GM19372 (cell line): ENCODE data around the gene WDR4.
"Not testable (repeated sequence)": the region's sequence is repeated elsewhere in the genome, so short reads cannot be mapped to it uniquely, and the experiment has no call there.

Experiments used
- ATAC-seq: cut with Tn5 transposase; IDR thresholded peaks from one replicate; pipeline ENCODE4 v1.9.1; 2021; ENCODE audit warnings: mild to moderate bottlenecking, low read depth, moderate library complexity; ENCODE audit not compliant: unreplicated experiment

The WDR4 gene

DNA sequence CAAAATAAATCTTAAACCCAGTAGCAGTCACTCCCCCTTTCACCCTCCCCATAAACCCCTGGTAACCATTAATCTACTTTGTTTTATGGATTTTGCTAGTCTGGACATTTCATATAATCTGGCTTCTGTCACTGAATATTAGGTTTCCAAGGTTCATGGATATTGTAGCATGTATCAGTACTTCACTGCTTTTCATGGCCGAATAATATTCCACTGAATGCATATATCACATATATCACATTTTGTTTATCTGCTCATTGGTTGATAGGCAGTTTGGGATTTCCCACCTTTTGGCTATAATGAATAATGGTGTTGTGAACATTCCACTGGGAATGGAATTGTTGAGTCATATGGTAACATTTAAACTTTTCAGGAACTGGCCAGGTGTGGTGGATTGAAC, 4.6 kb upstream of the WDR4 start:
- no peak for ATAC-seq

DNA sequence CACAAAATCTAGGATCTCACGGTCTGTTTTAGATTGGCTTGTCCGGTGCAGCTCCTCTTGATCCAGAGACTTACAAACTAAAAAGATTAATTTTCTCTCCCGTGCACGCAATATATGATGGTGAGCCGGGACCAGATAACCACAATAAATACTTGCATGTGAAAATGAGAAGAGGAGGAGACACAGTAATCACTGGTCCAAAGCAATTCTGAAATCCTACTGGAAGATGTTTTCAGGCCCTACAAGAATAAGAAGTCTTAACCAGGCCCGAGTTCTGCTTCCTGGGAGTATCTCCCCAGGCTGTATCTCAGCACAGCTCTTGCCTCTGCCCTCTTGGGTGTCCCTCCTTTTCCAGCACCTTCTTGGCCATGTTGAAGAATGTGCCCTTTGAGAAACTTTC, 1.0 kb upstream of the WDR4 start:
- no peak for ATAC-seq

DNA sequence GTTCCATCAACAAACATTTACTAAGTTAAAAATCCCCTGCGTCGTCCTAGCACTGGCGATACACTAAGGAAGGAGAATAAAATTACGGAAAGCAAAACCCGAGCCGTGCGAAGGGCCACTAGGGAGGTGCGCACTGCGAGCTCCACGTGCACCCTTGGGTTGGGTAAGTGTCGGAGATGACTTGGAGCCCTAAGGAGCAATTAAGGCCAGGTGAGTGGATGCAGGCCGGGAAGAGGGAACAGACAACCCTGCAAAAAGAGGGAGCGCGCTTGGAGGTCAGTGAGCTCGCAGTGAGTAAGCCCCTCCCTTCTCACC, 704 bp downstream of the WDR4 start:
- ATAC-seq, result peak; percentile 12

DNA sequence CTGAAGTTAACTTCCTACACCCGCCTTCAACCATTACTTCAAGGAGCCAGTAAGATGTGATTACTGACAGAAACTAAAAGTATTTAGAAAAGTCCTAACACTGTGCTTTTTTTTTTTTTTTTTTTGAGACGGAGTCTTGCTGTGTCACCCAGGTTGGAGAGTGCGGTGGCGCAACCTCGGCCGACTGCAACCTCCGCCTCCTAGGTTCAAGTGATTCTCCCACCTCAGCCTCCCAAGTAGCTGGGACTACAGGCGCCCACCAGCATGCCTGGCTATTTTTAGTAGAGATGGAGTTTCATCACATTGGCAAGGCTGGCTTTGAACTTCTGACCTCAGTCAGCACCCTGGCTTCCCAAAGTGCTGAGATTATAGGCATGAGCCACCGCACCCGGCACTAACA, 3.5 kb downstream of the WDR4 start:
- not testable (repeated sequence) for ATAC-seq

DNA sequence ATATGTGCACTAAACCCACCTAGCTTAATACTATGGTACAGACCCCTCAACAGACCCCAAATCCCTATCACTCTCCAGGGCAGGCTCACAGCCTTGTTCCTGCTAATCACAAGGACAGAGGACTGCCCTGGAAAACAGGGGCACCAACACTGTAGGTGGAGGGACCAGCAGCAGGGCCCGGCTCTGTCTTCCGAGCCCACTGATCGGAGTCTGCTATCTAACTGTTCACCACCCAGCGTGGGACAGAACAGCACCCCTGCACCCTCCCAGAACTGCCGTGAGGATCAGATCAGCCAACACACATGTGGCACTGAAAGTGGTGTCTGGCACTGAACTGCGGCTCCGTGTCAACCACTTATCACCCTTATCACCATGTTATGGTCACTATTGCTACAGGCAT, 6.2 kb downstream of the WDR4 start:
- ATAC-seq, result no peak

DNA sequence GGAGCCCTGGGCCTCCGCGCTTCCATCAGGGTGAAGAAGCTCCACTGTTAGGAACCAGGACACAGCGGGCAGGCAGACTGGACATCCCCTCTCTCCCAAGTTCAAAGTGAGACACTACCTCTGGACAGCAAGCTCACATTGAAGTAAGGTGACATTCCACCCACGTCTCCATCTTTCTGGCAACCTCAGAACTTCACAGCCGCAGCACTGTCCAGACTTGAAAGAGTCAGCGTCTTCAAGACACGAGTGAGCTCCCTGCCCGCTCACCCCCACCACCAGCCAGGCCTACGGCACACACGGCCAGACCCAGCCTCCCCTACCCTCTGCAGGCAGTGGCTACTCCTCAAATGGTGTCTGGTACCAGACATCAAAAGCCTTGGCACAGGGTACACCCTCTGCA, 11.1 kb downstream of the WDR4 start:
- no peak for ATAC-seq

DNA sequence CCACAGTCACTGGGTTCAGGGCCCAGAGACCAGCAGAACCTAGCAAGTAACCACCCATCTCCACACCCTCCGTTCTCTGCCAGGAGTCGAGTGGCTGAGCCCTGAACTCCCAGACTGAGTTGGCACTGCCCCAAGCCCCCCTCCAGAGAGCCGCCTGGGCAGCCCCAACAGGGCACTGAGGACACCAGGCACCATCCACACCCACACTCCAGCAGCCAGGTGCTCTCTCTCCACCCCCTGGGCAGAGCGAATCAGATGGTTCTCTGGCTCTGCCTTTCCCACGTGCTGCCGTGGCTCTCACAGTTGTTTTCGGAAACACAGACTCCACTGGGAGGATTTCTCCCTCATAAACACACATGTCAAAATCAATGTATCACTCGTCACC, 13.6 kb downstream of the WDR4 start:
- no peak for ATAC-seq

DNA sequence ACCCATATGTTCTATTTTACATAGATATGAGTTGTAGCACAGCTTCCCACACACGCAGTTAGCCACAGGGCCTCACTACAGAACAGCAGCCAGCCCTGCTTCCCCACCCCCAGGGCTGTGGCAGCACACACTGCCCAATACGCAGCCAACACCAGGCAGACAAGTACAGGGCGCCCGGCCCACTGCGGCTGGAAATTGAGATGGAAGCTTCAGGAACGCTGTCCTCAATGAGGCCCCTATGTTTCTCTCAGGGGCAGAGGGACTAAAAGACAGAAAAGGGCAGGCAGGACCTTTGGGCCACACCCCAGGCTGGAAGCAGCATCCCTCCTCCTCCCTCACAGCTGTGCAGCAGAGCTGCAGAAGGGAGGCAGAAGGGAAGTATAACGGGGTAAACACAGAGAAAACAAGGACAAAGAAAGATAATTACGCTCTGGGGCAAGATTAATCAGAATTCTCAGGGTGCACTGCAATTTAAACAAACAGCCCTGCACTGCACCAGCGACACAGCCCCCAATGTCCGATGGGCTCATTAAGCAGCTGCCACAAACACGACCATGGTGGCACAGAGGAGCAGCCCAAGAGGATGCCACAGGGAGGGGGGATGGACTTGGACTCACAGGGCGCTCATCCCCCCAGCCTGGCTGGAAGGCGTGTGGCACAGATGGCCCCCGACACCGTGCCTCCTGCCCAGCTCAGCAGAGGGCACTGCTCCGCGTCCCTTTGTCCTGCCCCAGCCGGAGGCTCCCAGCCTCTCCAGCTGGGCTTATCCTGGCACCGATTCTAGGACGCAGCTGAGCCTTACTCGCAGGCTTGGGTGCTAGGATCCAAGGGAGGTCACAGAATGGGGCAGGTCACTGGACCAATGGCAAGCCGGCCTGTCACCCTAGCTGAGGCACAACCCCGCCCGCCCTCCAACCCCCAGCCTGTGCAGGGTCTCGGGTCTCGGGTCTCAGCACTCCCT, 14.2 kb downstream of the WDR4 start:
- ATAC-seq, result no peak

DNA sequence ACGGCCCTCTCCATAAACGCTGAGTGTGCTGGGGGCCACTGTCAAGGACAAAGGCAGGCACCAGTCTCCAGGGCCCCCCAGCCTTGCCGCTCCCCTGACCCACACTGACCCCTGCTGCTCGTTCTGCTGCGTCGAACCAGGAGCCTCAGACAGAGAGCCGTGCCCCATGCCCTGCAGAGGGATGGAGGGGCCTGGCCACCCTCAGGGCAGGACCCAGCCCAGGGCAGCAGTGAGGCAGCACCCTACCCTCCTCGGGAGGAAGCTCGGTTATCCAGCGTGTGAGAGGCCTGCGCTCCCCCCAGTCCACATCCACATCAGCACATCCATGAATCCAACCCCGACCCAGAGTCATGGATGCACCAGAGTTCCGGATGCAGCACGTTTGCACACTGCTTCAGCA, 15.1 kb downstream of the WDR4 start:
- no peak for ATAC-seq

DNA sequence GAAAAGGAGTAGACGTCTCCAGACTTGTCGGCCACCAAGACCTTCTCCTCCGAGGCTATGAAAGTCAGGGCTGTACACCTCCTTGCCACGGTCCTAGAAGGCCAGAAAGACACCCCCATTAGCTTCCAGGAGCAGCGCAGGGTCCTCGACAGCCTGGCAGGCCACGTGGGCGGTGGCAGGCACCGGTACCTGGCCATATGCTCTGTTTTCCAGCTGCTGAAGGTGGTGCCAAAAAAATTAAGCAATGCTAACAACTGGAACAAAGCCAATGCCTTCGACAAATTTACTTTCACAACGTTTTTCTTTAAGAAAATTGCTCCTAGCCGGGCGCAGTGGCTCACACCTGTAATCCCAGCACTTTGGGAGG, 15.9 kb downstream of the WDR4 start:
- ATAC-seq, result no peak

DNA sequence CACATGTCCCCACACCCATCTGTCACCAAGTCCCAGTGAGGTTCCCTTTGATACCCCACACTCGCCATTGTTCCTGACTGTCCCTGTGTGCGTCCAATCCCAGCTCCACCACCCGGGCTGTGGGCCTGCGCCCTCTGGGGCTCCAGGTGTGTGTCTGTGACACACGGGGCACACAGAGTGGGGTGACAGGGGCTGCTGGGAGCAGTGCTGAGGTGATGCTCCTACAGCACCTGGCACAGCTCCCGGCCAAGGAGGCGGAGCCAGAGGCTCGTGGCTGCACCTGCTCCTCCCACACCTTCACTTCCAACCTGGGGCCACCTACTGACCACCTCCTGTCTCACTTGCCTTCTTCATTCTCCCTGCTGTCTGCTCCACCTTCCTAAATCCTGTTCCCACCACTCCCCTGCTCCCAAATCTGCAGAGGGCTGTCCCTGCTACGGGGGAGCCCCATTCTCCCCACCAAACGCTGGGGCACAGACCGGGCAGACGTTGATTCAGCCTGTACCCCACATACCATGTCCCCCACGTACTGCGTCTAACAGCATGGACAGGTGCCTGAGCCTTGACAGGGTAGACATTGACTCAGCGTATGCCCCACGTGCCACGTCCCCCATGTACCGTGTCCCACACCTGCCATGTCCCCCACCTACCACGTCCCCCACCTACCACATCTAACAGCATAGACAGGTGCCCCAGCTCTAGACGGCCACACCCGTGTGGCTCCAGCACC, 16.4 kb downstream of the WDR4 start:
- no peak for ATAC-seq

DNA sequence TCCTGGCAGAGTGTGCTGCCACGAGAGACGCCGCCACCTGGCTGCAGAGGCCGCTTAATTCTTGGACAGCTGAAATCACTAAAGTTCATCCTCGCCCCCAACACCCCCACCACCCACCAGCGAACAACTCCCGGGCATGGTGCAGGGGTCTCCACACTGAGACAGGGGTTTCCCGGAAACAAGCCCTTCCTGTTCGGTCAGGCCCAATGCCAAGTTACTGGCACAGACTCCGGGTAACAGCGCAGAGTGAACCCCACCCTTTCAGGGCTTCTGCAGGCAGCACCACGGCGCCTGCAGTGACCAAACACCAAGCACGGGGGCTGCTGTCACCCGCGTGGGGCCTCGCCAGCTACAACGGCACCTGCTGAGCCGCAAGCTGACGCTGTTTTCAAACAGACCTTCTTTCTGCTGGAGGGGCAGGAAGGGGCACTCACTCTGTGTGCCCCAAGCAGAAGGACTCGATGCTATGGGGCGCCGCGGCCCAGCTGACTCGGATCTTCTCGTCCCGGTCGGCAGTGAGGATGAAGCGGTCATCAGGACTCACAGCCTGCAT, 17.4 kb downstream of the WDR4 start:
- no peak for ATAC-seq

DNA sequence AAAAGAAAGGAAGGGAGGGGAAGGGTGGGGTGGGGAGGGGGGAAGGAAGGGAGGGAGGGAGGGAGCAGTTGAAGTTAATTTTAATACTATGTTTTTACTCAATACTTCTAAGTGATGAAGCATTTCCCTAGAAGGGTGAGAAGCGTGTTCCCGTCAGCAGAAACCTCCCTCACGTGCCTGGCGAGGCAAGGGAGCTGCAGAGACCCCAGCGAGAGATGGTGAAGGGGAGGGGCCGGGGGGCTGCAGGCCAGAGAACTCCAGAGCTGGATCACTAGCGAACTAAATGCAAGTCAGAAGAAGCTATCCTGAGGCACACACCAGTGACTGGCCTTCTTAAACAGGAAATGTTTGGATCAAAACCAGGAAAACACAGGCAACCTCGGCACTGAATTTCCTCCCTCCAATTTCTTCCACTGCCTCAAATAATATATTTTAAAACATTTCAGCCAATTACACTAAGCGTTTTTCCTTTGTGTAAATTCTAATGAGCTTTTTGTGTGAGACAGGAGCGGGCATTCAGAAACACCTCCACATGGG, 18.0 kb downstream of the WDR4 start:
- no peak for ATAC-seq

DNA sequence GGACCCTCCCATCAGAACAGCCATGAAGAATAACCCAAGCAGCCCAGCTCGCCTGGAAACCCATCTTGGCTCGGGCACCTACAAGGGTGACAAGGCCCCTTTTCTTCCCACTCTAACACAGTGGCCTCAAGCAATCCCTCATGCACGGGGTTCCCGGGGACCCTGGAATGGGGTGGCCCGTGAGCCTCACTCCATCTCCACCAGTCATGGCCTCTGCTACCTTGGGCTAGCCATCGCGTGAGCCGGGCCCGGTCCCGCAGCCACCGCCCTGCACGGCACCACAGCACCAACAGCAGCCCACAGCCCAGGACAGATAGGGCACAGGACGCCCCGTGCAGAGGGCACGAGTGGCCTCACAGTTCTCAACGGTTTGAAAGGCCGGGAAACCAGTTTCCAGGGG, 19.0 kb downstream of the WDR4 start:
- ATAC-seq, result no peak

DNA sequence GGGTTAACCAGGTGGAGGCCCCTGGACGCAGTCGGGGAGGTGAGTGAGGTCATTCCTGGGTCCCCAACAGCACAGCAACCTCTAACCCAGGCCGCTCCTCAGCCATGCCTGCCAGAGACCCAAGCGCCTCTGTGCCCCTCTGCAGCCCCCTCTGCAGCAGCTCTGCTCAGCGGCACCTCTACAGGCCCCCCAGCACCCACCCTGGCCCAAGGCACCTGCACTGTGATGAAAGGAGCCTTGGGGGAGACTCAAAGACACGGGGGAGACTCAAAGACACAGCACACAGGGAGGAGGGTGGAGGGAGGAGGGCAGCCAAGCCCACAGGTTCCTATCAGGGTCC, 19.5 kb downstream of the WDR4 start:
- ATAC-seq, result no peak

DNA sequence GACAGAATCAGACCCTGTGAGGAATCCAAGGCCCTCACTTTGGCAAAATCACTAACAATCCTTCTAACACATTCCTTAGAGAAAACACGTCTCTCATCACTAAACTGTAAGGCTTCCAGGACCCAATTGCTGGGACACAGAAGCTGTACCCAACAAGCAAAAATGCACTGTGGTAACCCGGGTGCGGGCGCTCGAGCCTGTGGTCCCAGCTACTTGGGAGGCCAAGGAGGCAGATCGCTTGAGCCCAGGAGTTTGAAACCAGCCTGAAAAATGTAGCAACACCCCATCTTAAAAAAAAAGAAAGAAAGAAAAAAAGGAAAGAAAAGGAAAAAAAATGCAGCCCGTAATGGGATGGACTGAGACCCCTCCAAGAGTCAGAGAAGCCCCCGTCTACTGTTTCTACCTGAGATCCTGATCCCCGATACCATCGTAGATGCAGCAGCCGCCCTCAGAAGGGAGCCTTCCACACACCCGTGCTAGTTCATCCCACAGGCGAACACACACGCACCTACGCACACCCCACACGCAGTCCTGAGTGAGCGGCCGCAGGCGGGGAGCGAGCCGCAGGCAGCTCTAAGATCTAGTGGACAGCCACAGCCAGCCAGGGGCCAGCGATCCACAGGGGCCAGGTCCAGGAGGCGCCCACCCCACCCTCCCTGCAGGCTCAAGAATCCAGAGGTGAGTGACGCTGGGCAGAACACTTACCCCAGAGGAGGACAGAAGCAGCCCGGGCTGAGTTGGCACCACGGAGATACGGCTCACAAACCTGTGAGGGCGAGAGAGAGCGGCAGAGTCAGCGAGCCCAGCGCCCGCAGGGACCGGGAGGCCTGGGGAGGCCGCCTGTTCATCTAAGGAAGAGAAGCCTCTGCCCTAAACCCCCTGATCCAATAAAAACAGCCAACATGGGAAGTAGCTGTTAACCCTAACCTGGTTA, 20.1 kb downstream of the WDR4 start:
- no peak for ATAC-seq

DNA sequence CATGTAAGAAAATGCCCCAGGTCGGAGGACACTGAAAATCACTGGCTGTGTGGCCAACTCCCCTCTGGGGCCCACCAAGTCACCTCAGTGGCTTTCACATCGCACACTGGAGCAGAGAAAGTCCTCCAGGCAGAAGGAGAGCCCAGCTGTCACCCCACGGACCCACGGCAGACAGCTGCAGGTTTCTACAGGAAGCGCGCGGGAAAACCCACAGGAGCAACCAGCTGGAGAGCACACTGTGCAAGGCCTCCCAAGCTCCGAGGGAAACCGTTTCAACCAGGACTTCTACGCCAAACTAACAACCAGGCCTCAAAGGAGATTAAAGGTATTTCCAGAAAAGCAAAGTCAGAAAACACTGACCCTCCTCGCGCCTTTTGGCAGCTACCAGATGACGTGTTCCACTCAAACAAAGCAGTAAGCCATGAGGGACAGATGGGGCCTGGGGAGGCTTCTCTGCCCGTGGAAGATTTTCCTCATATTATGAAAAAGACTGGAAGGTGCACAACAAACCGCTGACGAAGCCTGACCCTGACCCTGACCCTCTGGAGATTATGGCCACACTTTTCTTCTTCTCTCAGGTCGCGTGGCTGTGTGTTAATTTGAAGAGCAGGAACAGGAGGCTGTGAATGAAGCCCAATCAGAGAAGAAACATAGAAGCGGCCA, 21.0 kb downstream of the WDR4 start:
- ATAC-seq, result no peak

DNA sequence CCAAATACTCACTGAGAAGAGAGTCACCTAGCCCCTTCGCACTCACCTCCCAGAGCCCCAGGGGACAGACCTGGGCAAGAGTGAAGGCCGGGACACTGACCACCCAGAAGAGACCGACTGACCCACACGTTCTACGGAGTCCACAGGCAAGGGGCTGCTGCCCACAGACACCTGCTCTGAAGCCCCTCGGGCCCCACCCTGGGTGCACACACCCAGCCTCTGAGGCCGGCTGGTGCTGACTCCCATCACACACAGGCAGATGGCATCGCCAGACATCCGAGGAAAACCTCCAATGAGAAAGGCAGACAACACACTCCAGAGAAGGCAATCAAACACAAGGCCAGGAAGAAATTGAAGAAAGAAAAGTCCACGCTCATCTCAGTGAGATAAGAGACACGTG, 22.1 kb downstream of the WDR4 start:
- no peak for ATAC-seq

DNA sequence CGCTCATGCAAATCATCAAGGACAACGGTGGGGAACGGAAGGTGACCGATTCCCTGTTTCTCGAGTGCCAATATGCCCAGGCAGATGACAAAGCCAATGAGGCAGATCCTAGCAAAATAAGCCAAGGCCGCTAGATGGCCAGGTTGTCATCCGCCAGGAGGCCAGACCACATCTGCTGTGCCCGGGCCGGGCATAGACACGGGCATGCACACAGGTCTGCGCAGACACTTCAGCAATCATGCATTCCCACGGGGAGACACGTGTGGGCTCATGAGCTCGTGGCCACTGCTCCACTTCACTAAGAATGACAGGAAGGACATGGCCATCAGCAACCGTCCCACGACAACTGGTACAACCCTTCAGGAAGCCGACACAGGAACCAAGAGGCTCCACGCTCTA, 23.4 kb downstream of the WDR4 start:
- no peak for ATAC-seq
